GM10847 (cell line): Measurements from ENCODE around the gene ACAA1.

Experiments used
- POLR2A ChIP-seq: IDR thresholded peaks from 2 replicates; pipeline ENCODE4 v1.6.1; 2011; ENCODE audit not compliant: insufficient read length; ENCODE audit errors: extremely low read depth

The ACAA1 gene

GRCh38 chr3:38116471-38117162 lies 20.3 kb downstream of the ACAA1 start:
- no peak for TF ChIP-seq POLR2A

DNA sequence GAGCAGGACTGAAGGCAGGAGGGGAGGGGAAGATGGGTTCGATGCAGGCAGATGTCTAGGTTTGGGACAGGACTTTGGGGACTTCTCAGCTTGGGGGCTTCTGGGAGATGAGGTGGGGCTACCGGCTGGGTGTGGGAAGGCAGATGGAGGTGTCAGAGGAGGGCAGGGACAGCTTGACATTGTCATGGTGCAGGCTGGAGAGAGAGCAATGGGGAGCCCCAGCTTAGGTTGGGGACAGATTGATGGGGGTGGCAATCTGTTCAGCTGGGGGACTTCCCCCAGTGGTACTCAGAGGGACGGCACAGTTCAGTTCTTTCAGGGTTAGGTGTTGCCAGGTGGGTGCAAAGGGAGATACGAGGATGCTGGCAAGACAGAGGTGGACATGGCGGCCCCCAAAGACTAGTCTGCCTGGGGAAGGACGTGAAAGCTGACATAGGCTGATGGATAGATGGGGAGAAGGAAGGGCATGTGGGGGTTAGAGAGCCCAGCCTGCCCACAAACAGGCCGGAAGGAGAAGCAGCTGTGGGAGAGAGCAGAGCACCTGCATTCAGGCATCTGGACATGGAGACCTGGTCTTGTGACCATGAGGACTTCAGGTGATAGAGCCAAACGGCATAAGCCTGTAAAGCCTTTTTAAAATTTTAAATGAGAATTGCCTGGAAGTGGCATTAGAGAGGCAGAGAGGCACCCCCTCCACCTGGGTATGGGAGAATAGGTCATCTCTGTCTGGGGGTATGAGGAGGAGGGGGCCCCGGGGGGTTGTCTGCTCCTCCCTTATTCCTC lies 21.1 kb downstream of the ACAA1 start:
- TF ChIP-seq POLR2A, result no peak

DNA sequence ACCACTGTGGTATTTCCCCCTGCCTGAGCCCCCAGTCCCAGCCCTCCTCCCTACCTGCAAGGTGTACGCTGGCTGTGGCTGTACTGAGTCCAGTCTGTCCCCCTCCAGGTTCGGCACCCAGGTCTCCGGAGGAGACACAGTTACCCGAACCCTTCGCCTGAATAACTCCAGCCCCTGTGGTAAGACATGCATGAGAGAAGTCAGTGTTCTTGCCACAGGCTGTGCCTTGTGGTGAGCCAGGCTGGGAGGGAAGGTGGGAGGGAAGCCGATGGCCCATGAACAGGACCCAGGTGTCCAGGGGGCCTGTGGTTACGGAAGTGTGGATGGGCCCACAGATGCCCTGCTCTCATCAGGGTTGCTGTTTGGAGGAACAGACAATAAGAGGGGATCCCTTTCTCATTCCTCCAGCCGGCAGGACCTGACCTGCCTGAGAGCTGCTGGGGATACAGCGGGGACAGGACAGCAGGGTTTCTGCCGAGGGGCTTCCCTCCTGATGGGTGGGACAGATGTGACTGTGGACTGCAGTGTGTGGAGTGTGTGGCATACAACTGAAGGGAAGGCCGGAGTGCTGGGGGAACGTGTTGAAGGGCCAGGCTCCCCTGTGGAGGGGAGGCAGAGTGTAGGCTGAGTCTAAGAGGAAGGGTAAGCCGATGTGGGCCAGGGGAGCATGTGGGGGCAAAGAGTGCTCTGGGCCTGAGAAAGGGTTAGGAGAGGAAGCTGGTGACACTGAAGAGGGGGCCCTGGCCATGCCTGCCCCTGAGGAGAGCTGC lies 21.9 kb downstream of the ACAA1 start:
- no peak for TF ChIP-seq POLR2A

- no peak for TF ChIP-seq POLR2A
These were observed 22.7 kb downstream of the ACAA1 start for GRCh38 chr3:38114052-38114874.

DNA sequence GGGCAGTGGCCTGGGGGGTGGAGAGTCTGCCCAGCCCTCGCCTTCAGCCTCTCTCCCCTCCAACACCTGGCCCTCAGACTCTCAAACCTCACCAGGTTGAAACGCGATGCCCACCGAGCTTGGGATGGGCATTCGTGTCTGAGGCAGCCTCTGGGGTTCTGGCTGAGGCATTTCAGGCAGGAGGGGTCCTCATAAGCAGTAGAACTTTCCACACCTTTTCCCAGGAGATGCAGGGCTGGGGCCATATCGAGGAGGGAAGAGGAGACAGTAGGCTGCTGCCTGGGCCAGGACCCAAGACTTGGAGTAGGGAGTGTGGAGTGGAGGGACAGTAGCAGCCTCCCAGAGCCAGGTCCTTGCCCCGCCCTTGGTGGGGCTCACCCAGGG lies 24.6 kb downstream of the ACAA1 start:
- no peak for TF ChIP-seq POLR2A

- TF ChIP-seq POLR2A, result no peak
These were observed 25.1 kb downstream of the ACAA1 start for GRCh38 chr3:38111696-38112377.

DNA sequence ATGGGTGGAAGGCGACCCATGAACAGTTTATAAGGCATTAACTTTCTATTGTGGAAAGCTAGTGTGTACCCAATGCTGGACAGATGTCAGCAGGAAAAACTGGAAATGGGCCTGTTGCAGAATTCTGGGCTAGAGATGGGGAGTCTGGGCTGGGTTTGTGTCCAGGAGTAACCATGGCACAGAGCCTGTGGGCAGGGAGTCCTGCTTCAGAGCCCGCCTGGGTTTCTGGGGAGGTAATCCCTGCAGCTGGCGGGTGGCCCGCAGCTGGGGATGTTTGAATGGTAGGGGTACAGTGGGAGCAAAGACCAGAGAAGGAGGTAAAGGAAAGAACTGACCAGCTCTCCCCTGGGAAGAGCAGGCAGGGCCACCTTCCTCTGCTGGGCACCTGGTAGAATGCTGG lies 25.7 kb downstream of the ACAA1 start:
- no peak for TF ChIP-seq POLR2A

- no peak for TF ChIP-seq POLR2A
These were observed 26.4 kb downstream of the ACAA1 start for GRCh38 chr3:38110314-38111050.

DNA sequence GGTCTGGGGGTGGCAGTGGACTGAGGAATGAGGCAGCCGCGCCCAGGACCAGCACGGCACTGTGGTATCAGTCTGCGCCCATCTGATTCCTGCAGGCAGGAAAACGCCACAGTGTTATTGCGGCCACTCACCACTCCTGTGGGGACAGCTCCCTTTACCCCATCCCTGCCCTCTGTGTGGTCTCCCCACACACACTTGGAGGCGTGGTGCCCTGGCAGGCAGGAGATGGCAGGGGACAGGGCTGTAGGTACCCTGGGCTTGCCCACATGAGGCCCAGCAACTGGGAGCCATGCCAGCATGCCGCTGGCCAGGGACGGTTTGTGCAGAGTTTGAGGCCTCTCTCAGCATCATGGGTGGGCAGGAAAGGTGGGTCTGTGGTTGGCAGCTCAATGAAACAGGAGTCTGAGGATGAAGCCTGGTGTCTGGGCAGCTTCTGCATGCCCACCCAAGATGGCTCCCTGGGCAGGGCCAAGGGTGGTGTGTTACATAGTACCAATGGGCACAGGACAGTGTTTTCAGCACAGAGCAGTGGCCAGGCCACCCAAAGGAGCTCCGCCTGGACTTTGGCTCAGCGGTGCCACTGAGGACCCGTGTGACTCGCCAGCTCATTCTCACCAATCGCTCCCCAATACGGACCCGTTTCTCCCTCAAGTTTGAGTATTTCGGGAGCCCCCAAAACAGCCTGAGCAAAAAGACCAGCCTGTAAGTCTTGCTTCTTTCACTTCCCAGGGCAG lies 27.2 kb downstream of the ACAA1 start:
- no peak for TF ChIP-seq POLR2A

- no peak for TF ChIP-seq POLR2A
These were observed 28.0 kb downstream of the ACAA1 start for GRCh38 chr3:38108649-38109579.

GRCh38 chr3:38107911-38108648 lies 28.8 kb downstream of the ACAA1 start:
- no peak for TF ChIP-seq POLR2A

DNA sequence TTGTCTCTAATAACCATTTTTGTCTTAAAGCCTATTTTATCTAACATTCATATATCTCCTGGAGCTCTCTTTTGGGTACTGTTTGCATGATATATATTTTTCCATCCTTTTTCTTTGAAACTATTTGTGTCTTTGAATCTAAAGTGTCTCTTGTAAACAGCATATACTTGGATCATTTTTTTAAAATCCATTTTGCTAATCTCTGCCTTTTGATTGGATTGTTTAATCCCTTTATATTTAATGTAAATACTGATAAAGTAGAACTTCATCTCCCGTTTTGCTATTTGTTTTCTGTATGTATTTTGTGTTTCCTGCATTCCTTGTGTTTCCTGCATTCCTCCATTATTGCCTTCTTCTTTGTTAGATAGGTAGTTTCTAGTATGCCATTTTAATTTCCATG lies 31.4 kb downstream of the ACAA1 start:
- no peak for TF ChIP-seq POLR2A

GRCh38 chr3:38102444-38102814 lies 34.5 kb downstream of the ACAA1 start:
- no peak for TF ChIP-seq POLR2A
